Left cardiac atrium (tissue), 4 donors: ENCODE data around the gene FRY. TPM values are rescaled to one million over a fixed set of nuclear protein-coding genes. Genes with fewer than 3 reads are reported as not detected.

Experiments
- ATAC-seq, 2 donors: fragments of 200-7000 bp; cut with Tn5 transposase; one replicate each; pipeline ENCODE4 v1.9.1; 2020; ENCODE audit warnings: mild to moderate bottlenecking in 2 of 2, moderate library complexity in 2 of 2
- DNase-seq: peaks from one replicate; pipeline ENCODE4 v3.0.0-alpha.2; 2020
- intact Hi-C, 2 donors: fragments of 100-400 bp; cut with DNase I; formaldehyde crosslinking; loops; one replicate each; pipeline versions ENCODE4 v1.14.1 to v1.15.1; 2022 to 2023
- total RNA-seq, 2 donors: library from RNA; stranded (reverse); fragmentation: NEBNext Ultra II Directional; extraction: Animal tissue kit (Norgen Biotek cat#: 25700); gene quantifications; one replicate each; pipeline ENCODE4 v1.2.1, GENCODE V29; 2021
- donor health status: DM: no; HTN: yes; CAD: no.
- donor health status: DM: no; HTN: yes; CAD: no; lungs with severe emphysema.
- donor health status: DM: yes; HTN: yes; CAD: no.
- donor health status: Dilated cardiomyopathy.

The FRY gene
- total RNA-seq, 2 donors from 2014 or later: 91.1 to 93.5 TPM

GRCh38 chr13:32297206-32297605 is 265.6 kb downstream of the FRY start:
- ATAC-seq (no peak), DNase-seq (no peak)
- intact Hi-C loops: no loop called here

DNA sequence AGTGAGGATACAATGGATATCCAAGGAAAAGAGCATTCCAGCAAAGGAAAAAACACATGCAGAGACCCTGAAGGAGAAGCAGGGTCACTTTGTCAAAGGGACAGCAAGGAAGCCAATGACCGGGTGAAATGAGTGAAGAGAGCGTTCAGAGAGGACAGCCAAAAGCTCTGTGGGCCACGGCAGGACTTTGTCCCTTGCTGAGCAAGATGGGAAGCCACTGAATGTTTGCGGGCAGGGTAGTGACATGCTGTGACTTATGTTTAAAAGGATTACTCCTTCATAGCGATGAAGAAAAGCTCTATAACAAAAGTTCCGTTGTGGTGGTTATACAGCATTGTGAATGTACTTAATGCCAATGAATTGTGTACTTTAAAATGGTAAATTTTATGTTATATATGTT is 267.1 kb downstream of the FRY start:
- ATAC-seq (no peak), DNase-seq (no peak)
- intact Hi-C loops: no loop called here

GRCh38 chr13:32299893-32300292 is 268.3 kb downstream of the FRY start:
- ATAC-seq (no peak), DNase-seq (no peak)
- intact Hi-C loops: loop anchor here in 1 of 2 donors (10.0 kb wide), 1 partner anchor 55 kb away; no protein-coding TSS in a partner anchor

- DNase-seq: no peak
- no peak for ATAC-seq
- intact Hi-C loops: loop anchor here in 1 of 2 donors (10.0 kb wide), 1 partner anchor 56 kb away; no protein-coding TSS in a partner anchor
Measured at GRCh38 chr13:32300406-32300805, 268.8 kb downstream of the FRY start.

DNA sequence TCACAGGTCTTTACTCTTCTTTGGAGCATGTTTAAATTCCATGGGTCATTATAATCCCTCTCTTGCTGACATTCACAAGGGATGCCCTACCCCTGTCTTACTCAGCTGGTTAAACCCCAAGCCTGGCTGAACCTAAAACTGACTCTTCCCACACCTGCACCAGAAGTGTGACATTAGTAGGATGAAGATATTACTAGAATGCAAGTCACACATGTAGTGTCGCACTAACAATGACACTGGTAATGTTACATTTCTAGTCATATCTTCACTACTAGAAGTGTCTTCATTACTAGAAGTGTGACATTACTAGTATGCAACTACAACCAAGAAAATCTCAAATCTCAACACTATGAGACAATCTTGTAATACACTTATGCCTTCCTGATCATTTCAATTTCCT is 269.3 kb downstream of the FRY start:
- no peak for ATAC-seq
- intact Hi-C loops: loop anchor here in 1 of 2 donors (10.0 kb wide), 1 partner anchor 56 kb away; no protein-coding TSS in a partner anchor
- no peak for DNase-seq

DNA sequence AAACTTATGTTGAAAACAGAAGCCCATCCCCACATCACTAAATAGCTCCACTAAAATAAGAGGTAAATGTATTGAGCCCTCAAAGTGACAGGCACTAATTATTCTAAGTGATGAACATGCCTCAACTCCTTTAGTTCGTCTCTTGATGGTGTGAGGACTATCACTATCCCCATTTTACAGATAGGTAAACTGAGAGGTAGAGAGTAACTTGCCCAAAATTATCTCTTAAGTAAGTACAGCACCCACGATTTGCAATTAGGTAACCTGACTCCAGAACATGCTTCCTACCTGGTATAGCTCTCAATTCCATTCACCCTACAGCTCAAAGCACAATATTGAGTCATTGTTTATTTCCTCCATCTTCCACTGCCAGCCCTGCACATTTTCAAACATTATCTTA is 270.9 kb downstream of the FRY start:
- no peak for ATAC-seq
- DNase-seq: no peak
- intact Hi-C loops: loop anchor here in 1 of 2 donors (10.0 kb wide), 1 partner anchor 58 kb away; no protein-coding TSS in a partner anchor

GRCh38 chr13:32305646-32306045 is 274.1 kb downstream of the FRY start:
- ATAC-seq (no peak), DNase-seq (no peak)
- intact Hi-C loops: loop anchor here (5.0 to 10.0 kb wide), 2 partner anchors 61 to 393 kb away; no protein-coding TSS in a partner anchor

GRCh38 chr13:32309312-32310133 is 277.9 kb downstream of the FRY start:
- intact Hi-C loops: loop anchor here (2.0 to 10.0 kb wide), 6 partner anchors 63 to 397 kb away; no protein-coding TSS in a partner anchor
- ATAC-seq (peak; percentile 35 to 46), DNase-seq (no peak)

DNA sequence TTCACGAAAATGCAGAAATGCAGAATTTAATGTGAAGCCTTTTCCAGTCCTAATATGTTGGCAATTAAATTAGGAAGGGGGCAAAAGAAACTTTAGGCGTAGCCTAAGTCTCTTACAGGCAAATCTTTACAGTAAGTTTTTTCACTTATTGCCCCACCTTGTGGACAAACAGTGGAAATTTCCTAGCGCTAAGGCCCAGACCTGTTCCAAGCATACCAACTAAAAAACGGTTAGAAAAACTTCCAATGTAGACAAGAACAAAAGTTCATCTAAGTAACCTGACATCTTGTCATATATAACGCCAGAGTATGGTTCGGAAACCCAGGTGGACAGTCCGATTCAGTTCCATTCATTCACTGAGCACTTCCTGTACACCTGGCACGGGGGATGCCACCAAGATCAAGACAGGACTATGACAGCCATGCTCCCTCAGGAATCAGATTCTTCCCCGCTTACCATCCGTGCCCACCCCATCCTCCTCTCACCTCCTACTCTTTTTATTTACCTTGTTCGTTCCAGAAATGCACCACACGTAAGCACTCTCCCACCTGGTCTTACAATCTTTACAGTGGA is 278.6 kb downstream of the FRY start:
- peak; percentile 75 to 84 for ATAC-seq
- DNase-seq: no peak
- intact Hi-C loops: loop anchor here (2.0 to 10.0 kb wide), 4 partner anchors 63 to 395 kb away; no protein-coding TSS in a partner anchor

- ATAC-seq: no peak
- intact Hi-C loops: loop anchor here (2.0 to 10.0 kb wide), 4 partner anchors 65 to 397 kb away; no protein-coding TSS in a partner anchor
- no peak for DNase-seq
Measured at GRCh38 chr13:32311188-32311897, 279.8 kb downstream of the FRY start.

DNA sequence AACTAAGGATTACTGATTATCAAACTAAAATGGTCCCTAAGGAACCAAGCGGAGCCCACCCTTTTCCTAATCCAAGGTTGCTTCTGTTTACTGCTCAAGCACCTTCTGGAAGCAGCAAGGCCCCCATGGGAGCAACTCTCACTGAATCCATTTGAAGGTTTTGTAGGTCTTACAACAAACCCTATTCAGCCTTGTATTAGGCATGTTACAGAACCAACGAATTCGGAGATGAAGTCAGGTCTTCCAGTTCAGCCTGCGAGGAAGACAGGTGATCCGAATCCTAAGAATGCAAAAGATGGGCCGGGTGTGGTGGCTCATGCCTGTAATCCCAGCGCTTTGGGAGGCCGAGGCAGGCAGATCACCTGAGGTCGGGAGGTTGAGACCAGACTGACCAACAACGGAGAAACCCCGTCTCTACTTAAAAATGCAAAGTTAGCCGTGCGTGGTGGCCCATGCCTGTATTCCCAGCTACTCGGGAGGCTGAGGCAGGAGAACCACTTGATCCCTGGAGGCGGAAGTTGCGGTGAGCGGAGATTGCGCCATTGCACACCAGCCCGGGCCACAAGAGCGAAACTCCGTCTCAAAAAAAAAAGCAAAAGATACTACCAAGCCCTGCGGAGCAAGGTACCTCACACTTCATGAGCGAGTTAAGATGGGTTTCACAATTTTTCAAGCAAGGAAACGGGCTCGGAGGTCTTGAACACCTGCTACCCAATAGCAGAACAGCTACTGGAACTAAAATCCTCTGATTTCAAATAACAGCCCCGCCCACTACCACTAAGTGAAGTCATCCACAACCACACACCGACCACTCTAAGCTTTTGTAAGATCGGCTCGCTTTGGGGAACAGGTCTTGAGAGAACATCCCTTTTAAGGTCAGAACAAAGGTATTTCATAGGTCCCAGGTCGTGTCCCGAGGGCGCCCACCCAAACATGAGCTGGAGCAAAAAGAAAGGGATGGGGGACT is 283.0 kb downstream of the FRY start:
- peak; percentile 46 for DNase-seq
- ATAC-seq: peak; percentile 48 to 69
- intact Hi-C loops: loop anchor here (5.0 to 10.0 kb wide), 3 partner anchors 297 to 400 kb away; no protein-coding TSS in a partner anchor

- ATAC-seq (peak; percentile 98 to 99), DNase-seq (peak; percentile 94)
- intact Hi-C loops: loop anchor here in 1 of 2 donors (10.0 kb wide), 2 partner anchors 301 to 401 kb away; no protein-coding TSS in a partner anchor
Measured at GRCh38 chr13:32315238-32316027, 283.9 kb downstream of the FRY start, which contains the start of the genes BRCA2 and ZAR1L. TSS of gene BRCA2 (plus strand) at chr13:32315508. CDS start at chr13:32316461, 953 bp downstream. TSS of gene ZAR1L (minus strand) at chr13:32315363. CDS start at chr13:32311925, 3,438 bp downstream.

- DNase-seq (no peak), ATAC-seq (no peak)
- intact Hi-C loops: loop anchor here in 1 of 2 donors (10.0 kb wide), 2 partner anchors 301 to 401 kb away; no protein-coding TSS in a partner anchor
Measured at GRCh38 chr13:32316028-32316339, 284.4 kb downstream of the FRY start.

- ATAC-seq: no peak
- DNase-seq: no peak
- intact Hi-C loops: loop anchor here in 1 of 2 donors (10.0 kb wide), 2 partner anchors 302 to 402 kb away; no protein-coding TSS in a partner anchor
Measured at GRCh38 chr13:32316501-32316900, 284.9 kb downstream of the FRY start.

- DNase-seq (no peak), ATAC-seq (no peak)
- intact Hi-C loops: loop anchor here in 1 of 2 donors (10.0 kb wide), 2 partner anchors 303 to 403 kb away; no protein-coding TSS in a partner anchor
Measured at GRCh38 chr13:32317716-32318465, 286.3 kb downstream of the FRY start.

GRCh38 chr13:32320528-32320927 is 289.0 kb downstream of the FRY start:
- intact Hi-C loops: no loop called here
- ATAC-seq (no peak), DNase-seq (no peak)
